NCI-H2171 (cell line): ENCODE results near the gene HIP1.
A peak's percentile ranks its signal among the peaks of the same experiment; 100 is the strongest.
"Not testable (repeated sequence)": the region's sequence is repeated elsewhere in the genome, so short reads cannot be mapped to it uniquely, and the experiment has no call there.

ENCODE experiments used
- DNase-seq: peaks from one replicate; lab custom pipeline; 2025; lab: John Stamatoyannopoulos, UW

HIP1 gene

GRCh38 chr7:75639886-75640190 is 98.9 kb downstream of the HIP1 start:
- no peak for DNase-seq

DNA sequence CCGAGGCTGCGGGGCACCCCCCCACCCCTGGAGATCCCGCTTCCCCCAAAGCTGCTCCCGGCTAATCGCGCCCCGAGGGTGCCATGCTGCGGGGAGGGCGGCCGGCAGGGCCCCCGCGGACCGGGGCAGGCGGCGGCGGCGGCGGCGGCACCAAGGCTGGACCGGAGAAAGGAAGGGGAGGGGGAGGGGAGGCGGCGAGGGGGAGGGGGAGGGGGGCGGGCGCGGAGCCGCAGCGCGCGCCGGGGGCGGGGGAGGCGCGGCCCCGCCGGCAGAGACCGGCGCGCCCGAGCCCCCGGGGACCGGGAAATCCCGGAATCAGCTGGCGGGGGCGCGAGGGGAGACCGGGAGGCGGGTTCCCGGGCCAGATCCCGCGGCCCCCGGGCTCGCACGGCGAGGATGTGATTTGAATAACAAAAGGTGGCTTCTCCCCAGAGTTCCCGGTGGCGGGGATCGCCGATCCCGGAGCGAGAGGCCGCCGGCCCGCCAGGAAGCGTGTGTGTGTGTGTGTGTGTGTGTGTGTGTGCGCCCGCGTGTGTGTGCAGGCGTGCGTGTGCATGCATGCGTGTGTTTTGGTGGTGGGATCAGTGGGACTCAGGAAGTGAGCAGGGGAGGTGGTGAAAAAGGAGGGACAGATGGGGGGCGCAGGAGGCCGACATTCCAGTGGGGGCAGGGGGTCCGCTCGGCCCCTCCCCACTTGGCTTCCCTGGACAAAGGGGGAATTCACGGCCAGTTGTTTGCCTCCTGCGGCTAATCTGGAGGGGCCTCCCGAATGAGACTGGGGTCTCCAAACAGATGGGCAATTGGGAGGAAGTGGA is 99.5 kb downstream of the HIP1 start:
- DNase-seq, result peak; percentile 54

DNA sequence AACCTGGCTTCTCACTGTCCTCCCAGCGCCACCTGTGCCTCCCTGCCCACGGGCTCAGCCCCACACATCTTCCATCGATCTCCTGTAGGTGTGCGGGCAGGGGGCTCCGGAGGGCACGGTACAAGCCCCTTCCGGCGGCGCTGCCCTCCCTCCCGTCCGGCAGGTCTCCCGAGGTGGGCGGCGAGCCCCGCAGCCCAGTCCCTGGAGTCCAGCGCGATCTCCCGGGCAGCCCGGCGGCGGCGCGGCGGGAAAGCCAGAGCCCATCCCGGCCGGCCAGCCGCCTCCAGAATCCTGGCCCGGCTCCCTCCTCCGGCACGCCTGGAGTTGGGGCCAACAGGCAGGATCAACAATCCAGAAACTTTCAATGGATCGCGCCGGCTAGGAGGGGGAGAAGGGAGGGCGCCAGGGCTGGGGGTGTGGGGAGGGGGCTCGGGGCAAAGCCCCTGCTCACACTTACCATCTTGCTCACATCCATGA is 100.1 kb downstream of the HIP1 start:
- DNase-seq, result peak; percentile 12

- no peak for DNase-seq
These were observed 100.7 kb downstream of the HIP1 start for GRCh38 chr7:75637854-75638593.

GRCh38 chr7:75635036-75635435 is 103.7 kb downstream of the HIP1 start:
- no peak for DNase-seq

GRCh38 chr7:75632587-75632986 is 106.2 kb downstream of the HIP1 start:
- DNase-seq, result not testable (repeated sequence)

DNA sequence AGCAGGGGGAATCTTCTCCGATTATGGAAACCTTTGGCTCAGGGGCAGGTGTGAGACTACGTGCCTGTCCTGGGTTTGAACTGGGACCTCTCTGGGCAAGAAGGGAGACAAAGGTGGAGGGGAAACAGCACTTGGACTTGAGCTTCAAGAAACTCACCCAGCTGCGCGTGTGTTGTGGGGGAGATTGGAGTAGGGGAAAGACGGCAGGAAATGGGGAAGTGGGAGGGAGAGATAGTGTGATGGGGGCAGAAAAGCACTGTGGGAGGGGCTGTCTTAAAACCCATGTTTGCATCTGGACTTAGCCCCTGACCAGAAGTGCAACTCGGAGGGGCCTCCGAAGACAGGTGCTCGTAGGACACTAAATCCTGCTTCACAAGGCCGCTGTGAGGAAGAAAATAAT is 107.0 kb downstream of the HIP1 start:
- no peak for DNase-seq

- DNase-seq, result no peak
These were observed 108.2 kb downstream of the HIP1 start for GRCh38 chr7:75630549-75630948.

GRCh38 chr7:75629044-75629443 is 109.7 kb downstream of the HIP1 start:
- DNase-seq, result no peak

GRCh38 chr7:75628055-75628454 is 110.7 kb downstream of the HIP1 start:
- DNase-seq, result no peak

- no peak for DNase-seq
These were observed 111.8 kb downstream of the HIP1 start for GRCh38 chr7:75626954-75627353.

- no peak for DNase-seq
These were observed 112.9 kb downstream of the HIP1 start for GRCh38 chr7:75625868-75626267.

DNA sequence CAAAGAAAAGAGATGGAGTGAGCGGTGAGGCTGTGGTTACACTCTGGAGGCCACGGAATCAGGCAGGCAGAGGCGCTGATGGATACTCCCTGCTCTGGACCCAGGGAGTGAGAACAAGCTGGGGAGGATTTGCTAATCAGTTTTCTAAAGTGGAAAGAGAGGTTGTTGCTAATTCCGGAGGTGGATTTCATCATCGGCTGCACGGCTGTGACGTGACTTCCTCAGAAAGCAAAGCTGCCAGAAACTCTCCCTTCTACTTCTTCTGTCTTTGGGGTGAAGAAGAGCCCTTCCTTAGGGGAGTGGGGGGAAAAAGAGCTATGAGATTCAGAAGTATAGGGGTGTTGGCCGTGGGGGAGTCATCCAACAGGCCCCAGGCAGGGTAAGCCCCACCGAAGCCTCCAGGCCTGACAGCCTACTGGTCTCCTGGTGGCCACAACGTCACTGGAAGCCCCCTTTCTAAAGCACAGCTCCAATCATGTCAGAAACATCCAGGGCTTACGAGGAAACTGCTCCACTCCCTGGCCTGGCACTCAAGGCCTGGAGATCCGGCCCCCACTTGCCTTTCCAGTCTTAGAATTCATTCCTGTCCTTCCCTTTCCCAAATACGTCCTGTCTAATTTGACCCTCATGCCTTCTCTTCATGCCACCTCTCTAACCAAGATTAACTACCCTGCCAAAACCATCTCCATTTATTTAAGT is 114.5 kb downstream of the HIP1 start:
- no peak for DNase-seq

DNA sequence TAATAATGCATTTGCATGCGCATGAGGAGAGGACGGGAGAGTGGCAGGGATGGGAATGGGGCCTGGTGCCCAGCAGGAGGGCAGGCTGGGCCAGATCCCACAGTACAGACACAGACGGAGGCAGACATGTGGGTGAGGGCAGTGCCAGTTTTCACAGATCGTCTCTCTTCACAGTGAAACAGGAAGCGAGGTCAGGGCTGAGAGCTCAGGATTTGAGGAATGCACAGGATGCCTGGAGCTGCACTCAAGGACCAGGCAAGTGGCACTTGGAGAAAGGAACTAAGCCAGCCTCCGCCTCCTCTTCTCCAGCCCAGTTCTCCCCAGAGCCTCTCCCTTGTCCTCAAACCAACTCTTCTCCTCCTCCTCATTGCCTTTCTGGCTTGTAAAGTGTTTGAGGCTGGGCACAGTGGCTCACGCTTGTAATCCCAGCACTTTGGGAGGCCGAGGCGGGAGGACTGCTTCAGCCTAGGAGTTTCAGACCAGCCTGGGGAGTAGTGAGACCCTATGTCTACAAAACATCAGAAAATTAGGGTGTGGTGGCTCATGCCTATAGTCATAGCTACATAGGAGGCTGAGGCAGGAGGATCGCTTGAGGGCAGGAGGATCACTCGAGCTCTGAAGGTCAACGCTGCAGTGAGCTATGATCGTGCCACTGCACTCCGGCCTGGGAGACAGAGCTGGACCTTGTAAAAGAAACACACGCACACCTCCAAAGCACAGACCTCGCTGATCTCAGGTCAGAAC is 115.2 kb downstream of the HIP1 start:
- DNase-seq, result no peak

GRCh38 chr7:75621124-75621523 is 117.6 kb downstream of the HIP1 start:
- no peak for DNase-seq

DNA sequence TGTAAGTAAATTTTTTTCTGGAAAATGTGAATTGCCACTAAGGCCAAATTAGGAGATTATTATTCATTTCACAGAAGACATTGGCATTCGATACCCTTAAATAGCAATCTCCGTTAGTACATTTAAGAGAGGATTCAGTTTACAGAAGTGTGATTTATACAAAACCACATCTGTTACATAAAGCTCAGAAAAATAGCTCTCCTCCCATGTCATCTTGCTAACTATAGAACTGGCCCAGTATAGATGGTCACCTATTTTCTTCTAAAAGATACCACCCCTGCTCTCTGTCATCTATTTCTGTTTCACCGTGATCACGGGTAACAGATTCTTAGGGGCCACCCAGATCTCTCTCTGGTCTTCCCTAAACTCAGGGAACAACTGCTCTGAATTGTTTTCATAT is 119.1 kb downstream of the HIP1 start:
- no peak for DNase-seq

DNA sequence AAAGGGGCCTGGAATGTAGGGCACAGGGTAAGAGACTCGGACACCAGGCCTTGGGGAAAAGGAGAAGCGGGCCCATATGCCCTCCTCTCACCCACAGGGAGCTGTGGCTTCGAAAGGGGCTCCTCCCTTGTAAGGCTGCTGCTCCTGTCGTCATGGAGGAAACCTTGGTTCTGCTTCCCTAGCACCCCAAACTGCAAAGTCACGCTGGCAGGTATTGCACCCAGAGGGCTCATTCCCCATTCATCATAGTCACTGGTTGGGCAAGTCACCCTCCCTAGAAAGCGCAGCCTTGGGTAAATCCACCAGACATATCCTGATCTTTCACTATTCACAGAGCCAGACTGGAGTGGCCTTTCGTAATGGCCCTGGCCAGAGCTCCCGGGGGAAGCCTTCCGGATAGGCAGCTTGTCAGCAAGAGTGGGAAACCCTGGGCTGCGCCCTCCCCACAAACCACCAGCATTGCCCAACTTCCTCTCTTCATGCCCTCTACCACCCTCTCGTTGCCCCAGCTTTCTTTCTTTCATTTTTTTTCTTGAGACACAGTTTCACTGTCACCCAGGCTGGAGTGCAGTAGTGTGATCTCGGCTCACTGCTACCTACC is 121.0 kb downstream of the HIP1 start:
- no peak for DNase-seq

GRCh38 chr7:75616421-75617167 is 122.1 kb downstream of the HIP1 start:
- DNase-seq, result no peak

DNA sequence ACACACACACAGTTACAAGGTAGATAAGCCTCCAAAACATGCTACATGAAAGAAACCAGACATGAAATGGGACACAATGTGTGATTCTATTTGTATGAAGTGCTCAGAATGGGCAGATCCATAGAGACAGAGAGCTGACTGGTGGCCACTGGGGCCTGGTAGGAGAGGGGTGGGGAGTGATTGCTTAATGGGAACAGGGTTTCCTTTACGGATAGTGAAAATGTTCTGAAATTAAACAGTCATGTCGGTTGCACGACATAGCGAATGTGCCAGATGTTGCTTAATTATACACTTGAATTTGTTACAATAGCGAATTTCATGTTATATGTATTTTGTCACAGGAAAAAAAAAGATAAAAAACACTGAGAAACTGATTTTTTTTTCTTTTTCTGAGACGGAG is 124.3 kb downstream of the HIP1 start:
- no peak for DNase-seq

DNA sequence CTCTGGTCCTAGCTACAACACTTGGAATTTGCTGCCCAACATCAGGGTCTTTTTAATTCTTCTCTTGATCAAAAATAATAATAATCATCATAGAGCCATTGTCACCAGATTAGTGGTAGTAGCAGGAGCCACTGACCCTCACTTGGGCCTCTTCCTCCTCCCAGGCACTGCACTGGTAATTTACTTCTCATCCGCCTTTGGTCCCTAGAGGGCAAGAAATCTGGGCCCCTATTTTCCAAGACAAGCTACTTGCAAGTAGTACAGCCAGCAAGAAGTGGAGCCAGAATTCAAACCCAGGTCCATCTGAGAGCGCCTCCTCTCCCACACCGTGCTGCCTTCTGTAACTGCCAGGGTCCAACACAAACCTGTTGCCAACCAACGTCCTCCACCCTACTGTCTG is 125.4 kb downstream of the HIP1 start:
- no peak for DNase-seq

- DNase-seq, result no peak
These were observed 127.1 kb downstream of the HIP1 start for GRCh38 chr7:75611557-75612178.
